ENCODE results near the gene TAAR8.
"Not testable (repeated sequence)": the region's sequence is repeated elsewhere in the genome, so short reads cannot be mapped to it uniquely, and the experiment has no call there.

TAAR8 gene

GRCh38 chr6:132596201-132596600 lies 43.7 kb downstream of the TAAR8 start:
- DNase-seq (ENCODE audit: insufficient read length) = no peak
- no peak for TF ChIP-seq POLR2AphosphoS5 (IDR thresholded peaks at IDR 0.05; ENCODE audit: low read depth, low read length)
- no peak for TF ChIP-seq TAF1 (IDR thresholded peaks at IDR 0.05; ENCODE audit: borderline replicate concordance, low read depth, low read length)
- TF ChIP-seq POLR2A (IDR thresholded peaks at IDR 0.05; ENCODE audit: low read depth, low read length) = no peak
- FAIRE-seq = no peak

- no peak for DNase-seq (ENCODE audit: insufficient read length)
- FAIRE-seq = no peak
- TF ChIP-seq POLR2AphosphoS5 (IDR thresholded peaks at IDR 0.05; ENCODE audit: low read depth, low read length) (no peak), POLR2A (IDR thresholded peaks at IDR 0.05; ENCODE audit: low read depth, low read length) (no peak), TAF1 (IDR thresholded peaks at IDR 0.05; ENCODE audit: borderline replicate concordance, low read depth, low read length) (no peak)
Measured at GRCh38 chr6:132598473-132598872, 46.0 kb downstream of the TAAR8 start.

GRCh38 chr6:132600900-132601299 lies 48.4 kb downstream of the TAAR8 start:
- not testable (repeated sequence) for FAIRE-seq; DNase-seq (ENCODE audit: insufficient read length)

All from GM12892 (cell line).